ENCODE results near the gene RASD1. TPM values are rescaled to one million over a fixed set of nuclear protein-coding genes. Genes with fewer than 3 reads are reported as not detected.

RASD1 gene
- polyA plus RNA-seq, 2 of the 4 experiments (the other 2 are of a cell fraction), result 0.92 to 1.4 TPM

DNA sequence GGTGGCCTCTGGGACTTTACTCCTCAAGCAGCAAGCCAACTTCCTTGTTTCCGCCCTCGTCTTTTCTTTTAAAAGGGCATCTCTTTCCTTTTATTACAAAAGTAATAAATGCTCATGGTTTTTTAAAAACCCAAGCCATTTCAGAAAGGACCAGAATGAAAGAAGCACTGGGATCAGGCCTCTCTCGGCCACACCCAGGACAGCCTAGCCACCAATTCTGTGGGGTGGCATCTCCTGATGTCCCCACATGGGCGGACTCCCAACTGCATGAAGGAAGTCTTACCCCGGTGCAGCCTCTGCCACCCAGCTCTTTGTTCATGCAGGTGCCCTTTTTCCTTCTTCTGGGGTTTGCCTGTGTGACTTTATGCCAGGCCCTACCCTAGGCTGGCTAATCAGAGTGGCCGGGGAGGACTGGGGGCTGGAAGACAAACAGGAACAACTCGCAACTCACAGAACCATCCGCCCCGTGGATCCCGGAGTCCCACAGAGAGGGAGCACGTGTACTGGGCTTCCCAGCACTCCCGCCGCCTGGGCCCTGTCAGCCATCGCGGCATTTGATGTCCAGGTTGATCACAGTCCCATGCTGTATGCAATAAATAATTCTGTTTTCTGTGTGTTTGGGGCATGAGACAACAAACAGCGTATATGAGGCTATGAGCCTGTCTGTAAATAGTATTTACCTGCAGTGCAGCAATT is 2.6 kb upstream of the RASD1 start:
- no peak for ATAC-seq
- DNase-seq (ENCODE audit: low read depth in 1 of 2, low spot score in 1 of 2), result no peak
- TF ChIP-seq RARB (CRISPR knock-in tag; IDR thresholded peaks at IDR 0.05) (no peak), NFE2L2 (conservative IDR thresholded peaks at IDR 0.05; ENCODE audit: low read length) (no peak)
- Histone ChIP-seq H3K27ac (no peak overlapping the region), H3K4me2 (no peak overlapping the region), H3K4me1 (peaks cover 4% of the 10 kb centered on the region; the same call in 2 of the 3 replicates), H3K9me3 (no peaks in the 10 kb centered on the region), H3K4me3 (no peak overlapping the region)
- ChIA-PET POLR2A (no interaction called here), CTCF (interaction anchor here (0.8 to 9.6 kb wide), 6 partner anchors 14 to 144 kb away, joined by 3 to 254 read pairs (median 14); no protein-coding TSS in a partner anchor)
- WGBS (ENCODE audit: missing lambda C conversion rate), result 90% methylated on average over 16 of the region's 16 CpGs
- FAIRE-seq, result no peak

GRCh38 chr17:17497845-17498520 is 1.8 kb upstream of the RASD1 start:
- FAIRE-seq, result no peak
- Histone ChIP-seq H3K9me3 (no peaks in the 10 kb centered on the region), H3K27ac (no peak overlapping the region), H3K4me3 (no peak overlapping the region), H3K4me2 (no peak overlapping the region), H3K4me1 (peaks cover 4% of the 10 kb centered on the region; the same call in 2 of the 3 replicates)
- ChIA-PET POLR2A (no interaction called here), CTCF (interaction anchor here (0.9 to 9.6 kb wide), 41 partner anchors 9 to 499 kb away, joined by 3 to 254 read pairs (median 10); partner anchors contain the start of genes MED9 and PEMT)
- no peak for DNase-seq (ENCODE audit: low read depth in 1 of 2, low spot score in 1 of 2)
- TF ChIP-seq EP300 (IDR thresholded peaks at IDR 0.05) (no peak), CBX8 (IDR thresholded peaks at IDR 0.05) (no peak), NFE2L2 (conservative IDR thresholded peaks at IDR 0.05; ENCODE audit: low read length) (no peak)
- TF ChIP-seq, protein P1, sequence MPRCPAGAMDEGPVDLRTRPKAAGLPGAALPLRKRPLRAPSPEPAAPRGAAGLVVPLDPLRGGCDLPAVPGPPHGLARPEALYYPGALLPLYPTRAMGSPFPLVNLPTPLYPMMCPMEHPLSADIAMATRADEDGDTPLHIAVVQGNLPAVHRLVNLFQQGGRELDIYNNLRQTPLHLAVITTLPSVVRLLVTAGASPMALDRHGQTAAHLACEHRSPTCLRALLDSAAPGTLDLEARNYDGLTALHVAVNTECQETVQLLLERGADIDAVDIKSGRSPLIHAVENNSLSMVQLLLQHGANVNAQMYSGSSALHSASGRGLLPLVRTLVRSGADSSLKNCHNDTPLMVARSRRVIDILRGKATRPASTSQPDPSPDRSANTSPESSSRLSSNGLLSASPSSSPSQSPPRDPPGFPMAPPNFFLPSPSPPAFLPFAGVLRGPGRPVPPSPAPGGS (IDR thresholded peaks at IDR 0.05), result no peak
- TF ChIP-seq, protein P2, sequence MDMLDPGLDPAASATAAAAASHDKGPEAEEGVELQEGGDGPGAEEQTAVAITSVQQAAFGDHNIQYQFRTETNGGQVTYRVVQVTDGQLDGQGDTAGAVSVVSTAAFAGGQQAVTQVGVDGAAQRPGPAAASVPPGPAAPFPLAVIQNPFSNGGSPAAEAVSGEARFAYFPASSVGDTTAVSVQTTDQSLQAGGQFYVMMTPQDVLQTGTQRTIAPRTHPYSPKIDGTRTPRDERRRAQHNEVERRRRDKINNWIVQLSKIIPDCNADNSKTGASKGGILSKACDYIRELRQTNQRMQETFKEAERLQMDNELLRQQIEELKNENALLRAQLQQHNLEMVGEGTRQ (IDR thresholded peaks at IDR 0.05), result no peak
- no peak for ATAC-seq
- WGBS (ENCODE audit: missing lambda C conversion rate), result 83% methylated on average over 9 of the region's 10 CpGs

- peak overlapping the region; percentile 95 for H3K4me2 ChIP-seq
- H3K27ac ChIP-seq, result peak overlapping the region; percentile 81 to 93; a peak in 3 of 6 replicates
- H3K4me1 ChIP-seq, result peaks cover 4% of the 10 kb centered on the region; the same call in 2 of the 3 replicates
- TF ChIP-seq HOXA7 (CRISPR knock-in tag; IDR thresholded peaks at IDR 0.05), result no peak
- TF ChIP-seq ESRRA (IDR thresholded peaks at IDR 0.05; ENCODE audit: borderline replicate concordance, low read length), result no peak
- TF ChIP-seq, protein P3, sequence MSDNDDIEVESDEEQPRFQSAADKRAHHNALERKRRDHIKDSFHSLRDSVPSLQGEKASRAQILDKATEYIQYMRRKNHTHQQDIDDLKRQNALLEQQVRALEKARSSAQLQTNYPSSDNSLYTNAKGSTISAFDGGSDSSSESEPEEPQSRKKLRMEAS (IDR thresholded peaks at IDR 0.05), result no peak
- TF ChIP-seq POLR2A (IDR thresholded peaks at IDR 0.05; ENCODE audit: low read length), result no peak
- no peak for TF ChIP-seq RARB (CRISPR knock-in tag; IDR thresholded peaks at IDR 0.05)
- TF ChIP-seq EHF (CRISPR knock-in tag; IDR thresholded peaks at IDR 0.05), result no peak
- no peak; a peak in 1 of 5 replicates for TF ChIP-seq RAD21 (conservative IDR thresholded peaks at IDR 0.05 in 1 of 2, IDR thresholded peaks at IDR 0.05 in 1 of 2)
- TF ChIP-seq CBX2 (IDR thresholded peaks at IDR 0.05; ENCODE audit: borderline replicate concordance, low read depth), result no peak
- TF ChIP-seq EP300 (IDR thresholded peaks at IDR 0.05), result no peak
- no peak for TF ChIP-seq CHD4 (IDR thresholded peaks at IDR 0.05; ENCODE audit: borderline replicate concordance)
- no peak for TF ChIP-seq RFX5 (IDR thresholded peaks at IDR 0.05)
- no peak for TF ChIP-seq MYC (IDR thresholded peaks at IDR 0.05; ENCODE audit: borderline replicate concordance, low read length)
- TF ChIP-seq CHD2 (IDR thresholded peaks at IDR 0.05; ENCODE audit: low read length, partially characterized antibody), result no peak
- no peak for TF ChIP-seq TP53 (CRISPR knock-in tag; IDR thresholded peaks at IDR 0.05)
- no peak for TF ChIP-seq E2F6 (IDR thresholded peaks at IDR 0.05; ENCODE audit: borderline replicate concordance, low read depth)
- FAIRE-seq (no peak), ATAC-seq (no peak), DNase-seq (ENCODE audit: low read depth in 1 of 2, low spot score in 1 of 2) (no peak)
- WGBS (ENCODE audit: missing lambda C conversion rate), result 39% methylated on average over 12 of the region's 19 CpGs
- no peaks in the 10 kb centered on the region for H3K9me3 ChIP-seq
- CTCF ChIA-PET, result interaction anchor here (0.7 to 9.6 kb wide), 85 partner anchors 9 to 498 kb away, joined by 3 to 254 read pairs (median 6); partner anchors contain the start of genes MED9 and PEMT
- POLR2A ChIA-PET, result interaction anchor here (0.6 to 2.1 kb wide), 17 partner anchors 10 to 160 kb away, joined by 3 to 22 read pairs (median 8); partner anchors contain the start of gene PEMT
- H3K4me3 ChIP-seq, result peak overlapping the region; percentile 63; the same call in 2 of the 3 replicates
Observed at GRCh38 chr17:17497065-17497844, 1.1 kb upstream of the RASD1 start.

All from A549 (cell line).